K562 (cell line): ENCODE results near the gene PLAAT5. TPM values are rescaled to one million over a fixed set of nuclear protein-coding genes. Genes with fewer than 3 reads are reported as not detected.
"Not testable (repeated sequence)": the region's sequence is repeated elsewhere in the genome, so short reads cannot be mapped to it uniquely, and the experiment has no call there.

Source experiments
- ATAC-seq: fragments of 200-7000 bp; cut with Tn5 transposase; 3 replicates; pipeline ENCODE4 v1.9.1; 2020; ENCODE audit warnings: moderate library complexity
- BruUV-seq: library from RNA; stranded (reverse); fragments of 400-500 nt; replicated peaks from 2 replicates; lab custom pipeline; 2021; lab: Mats Ljungman, UMichigan
- CTCF ChIA-PET: fragments of 300-600 bp; formaldehyde crosslinking; extraction: SDS; loops from one replicate; lab custom pipeline; 2021; ENCODE audit warnings: low intra/inter-chr PET ratio; lab: Yijun Ruan, JAX
- POLR2A ChIA-PET: fragments of 300-600, 350-650 bp; sonication (Branson Sonifier 250); formaldehyde crosslinking; extraction: SDS; loops from one replicate; lab custom pipeline; 2021; ENCODE audit warnings: antibody characterized with exemption, inconsistent platforms; lab: Yijun Ruan, JAX
- DNase-seq, 4 experiments: peaks; one replicate each; pipeline versions ENCODE4 v3.0.0 to v3.0.0-alpha.2; 2011 to 2018; ENCODE audit warnings: low spot score in 3 of 4, mixed read lengths in 3 of 4; ENCODE audit errors: extremely low read depth in 1 of 4
- FAIRE-seq: peaks from 2 replicates; lab custom pipeline; 2011; peaks lifted over from hg19 to GRCh38; lab: Jason Lieb, UNC
- H2AFZ ChIP-seq: 2 replicates; pipeline ENCODE4 v1.6.0; 2011; ENCODE audit warnings: low read depth, low read length, control low read depth, inconsistent platforms
- H3K27ac ChIP-seq: fragments of 200-600 bp; 3 replicates; pipeline ENCODE4 v1.8.0; 2011; ENCODE audit warnings: low read depth, mild to moderate bottlenecking, control low read depth, inconsistent platforms, low read length, moderate library complexity, mixed read lengths; ENCODE audit errors: extremely low read depth
- H3K27me3 ChIP-seq, 2 experiments: fragments of 300-600 bp in 1 of 2; 2 replicates in 1 of 2; 3 replicates in 1 of 2; pipeline versions ENCODE4 v1.6.0 to v1.8.0; 2011; ENCODE audit warnings: inconsistent platforms in 2 of 2, low read length in 2 of 2, mild to moderate bottlenecking in 1 of 2, mixed read lengths in 1 of 2, moderate library complexity in 1 of 2; ENCODE audit not compliant: control insufficient read depth in 2 of 2, insufficient read depth in 2 of 2
- H3K36me3 ChIP-seq: fragments of 300-600 bp; 3 replicates; pipeline ENCODE4 v1.8.0; 2011; ENCODE audit warnings: mild to moderate bottlenecking, low read length, inconsistent platforms; ENCODE audit not compliant: control insufficient read depth, insufficient read depth
- H3K4me1 ChIP-seq, 2 experiments: fragments of 200-600 bp in 1 of 2; replicated peaks in 1 of 2; 2 replicates in 1 of 2; 3 replicates in 1 of 2; pipeline versions ENCODE4 v1.5.1 to v1.8.0; 2011; ENCODE audit warnings: inconsistent platforms in 2 of 2, low read length in 2 of 2, mild to moderate bottlenecking in 1 of 2, mixed read lengths in 1 of 2, moderate library complexity in 1 of 2; ENCODE audit not compliant: control insufficient read depth in 2 of 2, insufficient read depth in 2 of 2
- H3K4me2 ChIP-seq: 2 replicates; pipeline ENCODE4 v1.6.1; 2011; ENCODE audit warnings: low read length, control low read depth, inconsistent platforms, mixed read lengths; ENCODE audit not compliant: insufficient read depth
- H3K4me3 ChIP-seq: fragments of 200-600 bp; sonication (generic), shearing (Covaris generic); 2 replicates; pipeline ENCODE4 v1.5.1; 2016; ENCODE audit warnings: control low read depth, inconsistent platforms
- H3K79me2 ChIP-seq: fragments of 200-600 bp; 3 replicates; pipeline ENCODE4 v1.8.0; 2011; ENCODE audit warnings: low read length, inconsistent platforms; ENCODE audit not compliant: control insufficient read depth, insufficient read depth
- H3K9ac ChIP-seq, 2 experiments: 2 replicates each; pipeline versions ENCODE4 v1.6.0 to v1.6.1; 2011; ENCODE audit warnings: low read depth in 2 of 2, low read length in 2 of 2, control low read depth in 1 of 2, inconsistent platforms in 1 of 2, mild to moderate bottlenecking in 1 of 2, mixed read lengths in 1 of 2; ENCODE audit not compliant: insufficient read depth in 1 of 2
- H3K9me1 ChIP-seq: one replicate; pipeline ENCODE4 v1.6.0; 2011; ENCODE audit warnings: inconsistent platforms, mild to moderate bottlenecking, low read length, moderate library complexity; ENCODE audit not compliant: control insufficient read depth, insufficient read depth
- H3K9me3 ChIP-seq: replicated peaks from 2 replicates; pipeline ENCODE4 v1.5.1; 2011; ENCODE audit warnings: low read depth, low read length, inconsistent platforms; ENCODE audit not compliant: control insufficient read depth, insufficient read depth
- H4K20me1 ChIP-seq: replicated peaks from 2 replicates; pipeline ENCODE4 v1.6.1; 2011; ENCODE audit warnings: low read length, inconsistent platforms, mixed read lengths; ENCODE audit not compliant: control insufficient read depth, insufficient read depth
- WGBS: fragments of 100-300 bp; shearing (Covaris generic); methylation state at CpG from one replicate; pipeline ENCODE4 v1.1.6; 2016; ENCODE audit warnings: low coverage, mixed read lengths; ENCODE audit not compliant: insufficient coverage; ENCODE audit errors: missing lambda C conversion rate; 5-methylcytosine and 5-hydroxymethylcytosine counted together
- in situ Hi-C: fragments of 300-500 bp; cut with MboI; formaldehyde crosslinking; loops from 4 replicates; pipeline ENCODE4 v1.15.0; 2018; ENCODE audit warnings: inconsistent platforms, mixed read lengths
- intact Hi-C: fragments of 100-400 bp; cut with micrococcal nuclease; formaldehyde crosslinking; loops from 2 replicates; pipeline ENCODE4 v1.14.2; 2022
- polyA plus RNA-seq, 8 experiments: library from polyadenylated mRNA; depleted of rRNA in 4 of 8; stranded (reverse) in 5 of 8; unstranded in 3 of 8; fragments of >200 nt; fragmentation: Nextera tagmentation in 2 of 8; fragmentation: Illumina TruSeq in 1 of 8; extraction: Ambion mirVana in 2 of 8; extraction: Trizol in 1 of 8; gene quantifications; 2 replicates each; pipeline versions ENCODE4 v1.2.1 to v1.2.3, GENCODE V29; 2011 to 2014; ENCODE audit warnings: inconsistent platforms in 1 of 8, missing spikeins in 1 of 8
- total RNA-seq, 7 experiments: library from RNA; depleted of rRNA in 6 of 7; stranded (reverse); fragments of >200 nt in 6 of 7; fragmentation: Illumina TruSeq in 2 of 7; extraction: Trizol in 2 of 7; gene quantifications; 2 replicates each; pipeline versions ENCODE4 v1.2.1 to v1.2.3, GENCODE V29; 2011 to 2021; ENCODE audit warnings: low replicate concordance in 1 of 7

The PLAAT5 gene
- total and polyA plus RNA-seq, 9 of the 15 experiments (the other 6 are each of a cell fraction or from before 2014, with no cell fraction given), result not detected

DNA sequence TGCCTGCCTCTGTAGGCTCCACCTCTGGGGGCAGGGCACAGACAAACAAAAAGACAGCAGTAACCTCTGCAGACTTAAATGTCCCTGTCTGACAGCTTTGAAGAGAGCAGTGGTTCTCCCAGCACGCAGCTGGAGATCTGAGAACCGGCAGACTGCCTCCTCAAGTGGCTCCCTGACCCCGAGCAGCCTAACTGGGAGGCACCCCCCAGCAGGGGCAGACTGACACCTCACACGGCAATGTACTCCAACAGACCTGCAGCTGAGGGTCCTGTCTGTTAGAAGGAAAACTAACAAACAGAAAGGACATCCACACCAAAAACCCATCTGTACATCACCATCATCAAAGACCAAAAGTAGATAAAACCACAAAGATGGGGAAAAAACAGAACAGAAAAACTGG is 55.1 kb downstream of the PLAAT5 start:
- H2AFZ ChIP-seq, in situ Hi-C loops, H3K79me2 ChIP-seq, H3K9me3 ChIP-seq, H3K9me1 ChIP-seq, POLR2A ChIA-PET, H3K4me1 ChIP-seq, H3K27ac ChIP-seq, ATAC-seq, CTCF ChIA-PET, H3K36me3 ChIP-seq, H3K27me3 ChIP-seq, intact Hi-C loops, H3K4me2 ChIP-seq, H4K20me1 ChIP-seq, H3K4me3 ChIP-seq, FAIRE-seq, DNase-seq, H3K9ac ChIP-seq, BruUV-seq: not testable (repeated sequence)
- WGBS, result 3% methylated on average over 3 of the region's 4 CpGs

DNA sequence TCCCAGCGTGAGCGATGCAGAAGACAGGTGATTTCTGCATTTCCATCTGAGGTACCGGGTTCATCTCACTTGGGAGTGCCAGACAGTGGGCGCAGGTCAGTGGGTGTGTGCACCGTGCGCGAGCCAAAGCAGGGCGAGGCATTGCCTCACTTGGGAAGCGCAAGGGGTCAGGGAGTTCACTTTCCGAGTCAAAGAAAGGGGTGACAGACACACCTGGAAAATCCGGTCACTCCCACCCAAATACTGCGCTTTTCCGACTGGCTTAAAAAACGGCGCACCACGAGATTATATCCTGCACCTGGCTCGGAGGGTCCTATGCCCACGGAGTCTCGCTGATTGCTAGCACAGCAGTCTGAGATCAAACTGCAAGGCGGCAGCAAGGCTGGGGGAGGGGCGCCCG is 55.6 kb downstream of the PLAAT5 start:
- ATAC-seq, FAIRE-seq, intact Hi-C loops, H4K20me1 ChIP-seq, H3K27ac ChIP-seq, H3K27me3 ChIP-seq, in situ Hi-C loops, DNase-seq, H3K9ac ChIP-seq, H3K36me3 ChIP-seq, H3K4me3 ChIP-seq, H3K9me3 ChIP-seq, BruUV-seq, H3K4me1 ChIP-seq, H2AFZ ChIP-seq, H3K9me1 ChIP-seq, H3K79me2 ChIP-seq: not testable (repeated sequence)
- ChIA-PET POLR2A (interaction anchor here (1.0 kb wide), 1 partner anchor 14 kb away, joined by 4 read pairs; no protein-coding TSS in a partner anchor), CTCF (interaction anchor here (0.6 kb wide), 1 partner anchor 645 kb away, joined by 4 read pairs; no protein-coding TSS in a partner anchor)
- 4% methylated on average over 16 of the region's 22 CpGs for WGBS
- 0 out of 2 replicates have a peak overlapping the region, but pooled peaks have one; percentile 18 for H3K4me2 ChIP-seq
